Astrocyte (in vitro differentiated cells and primary cell): ENCODE data around the gene IER5.
"Not testable (repeated sequence)": the region's sequence is repeated elsewhere in the genome, so short reads cannot be mapped to it uniquely, and the experiment has no call there.

Experiments
- EZH2 ChIP-seq: IDR thresholded peaks from 2 replicates; pipeline ENCODE4 v1.6.1; 2012; ENCODE audit warnings: mild to moderate bottlenecking, low read length, inconsistent platforms; ENCODE audit not compliant: insufficient read depth
- TF ChIP-seq, protein P1 (sequence below): IDR thresholded peaks from 2 replicates; pipeline ENCODE4 v1.5.1; 2011; ENCODE audit warnings: low read depth, mild to moderate bottlenecking, inconsistent platforms, low read length, moderate library complexity; ENCODE audit not compliant: insufficient read depth

DNA sequence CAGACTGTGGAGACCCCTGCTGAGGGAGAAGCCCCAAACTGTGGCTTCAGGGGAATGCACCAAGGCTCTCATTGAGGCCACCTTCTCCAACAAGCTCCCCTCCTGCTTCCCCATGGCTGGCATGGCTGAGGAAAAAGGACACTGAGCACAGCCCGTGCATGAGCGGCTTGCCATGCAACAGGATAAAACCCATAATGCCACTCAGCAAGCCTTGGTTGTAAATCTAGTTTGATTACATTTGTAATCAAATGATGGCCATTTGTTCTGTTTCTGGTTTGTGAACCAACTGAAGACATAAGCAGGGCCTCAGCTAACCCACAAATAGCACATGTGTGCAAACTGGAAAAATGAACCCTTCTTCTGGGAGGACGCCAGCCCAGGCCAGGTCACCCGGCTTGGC lies 27.6 kb upstream of the IER5 start:
- TF ChIP-seq, protein P1, sequence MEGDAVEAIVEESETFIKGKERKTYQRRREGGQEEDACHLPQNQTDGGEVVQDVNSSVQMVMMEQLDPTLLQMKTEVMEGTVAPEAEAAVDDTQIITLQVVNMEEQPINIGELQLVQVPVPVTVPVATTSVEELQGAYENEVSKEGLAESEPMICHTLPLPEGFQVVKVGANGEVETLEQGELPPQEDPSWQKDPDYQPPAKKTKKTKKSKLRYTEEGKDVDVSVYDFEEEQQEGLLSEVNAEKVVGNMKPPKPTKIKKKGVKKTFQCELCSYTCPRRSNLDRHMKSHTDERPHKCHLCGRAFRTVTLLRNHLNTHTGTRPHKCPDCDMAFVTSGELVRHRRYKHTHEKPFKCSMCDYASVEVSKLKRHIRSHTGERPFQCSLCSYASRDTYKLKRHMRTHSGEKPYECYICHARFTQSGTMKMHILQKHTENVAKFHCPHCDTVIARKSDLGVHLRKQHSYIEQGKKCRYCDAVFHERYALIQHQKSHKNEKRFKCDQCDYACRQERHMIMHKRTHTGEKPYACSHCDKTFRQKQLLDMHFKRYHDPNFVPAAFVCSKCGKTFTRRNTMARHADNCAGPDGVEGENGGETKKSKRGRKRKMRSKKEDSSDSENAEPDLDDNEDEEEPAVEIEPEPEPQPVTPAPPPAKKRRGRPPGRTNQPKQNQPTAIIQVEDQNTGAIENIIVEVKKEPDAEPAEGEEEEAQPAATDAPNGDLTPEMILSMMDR, result not testable (repeated sequence)
- TF ChIP-seq EZH2, result not testable (repeated sequence)
